Activated CD4-positive, CD25-positive, alpha-beta regulatory T cell treated with anti-CD3 and anti-CD28 coated beads, Interleukin-2, amount 50 U/mL, for 24 hours (primary cell): ENCODE results near the gene PLCB2.

Experiments used
- ATAC-seq, 2 donors: fragments of 150-1000 bp; cut with Tn5 transposase; one replicate each; pipeline ENCODE4 v1.10.0; 2021; ENCODE audit warnings: mild to moderate bottlenecking in 1 of 2, moderate library complexity in 1 of 2

PLCB2 gene

DNA sequence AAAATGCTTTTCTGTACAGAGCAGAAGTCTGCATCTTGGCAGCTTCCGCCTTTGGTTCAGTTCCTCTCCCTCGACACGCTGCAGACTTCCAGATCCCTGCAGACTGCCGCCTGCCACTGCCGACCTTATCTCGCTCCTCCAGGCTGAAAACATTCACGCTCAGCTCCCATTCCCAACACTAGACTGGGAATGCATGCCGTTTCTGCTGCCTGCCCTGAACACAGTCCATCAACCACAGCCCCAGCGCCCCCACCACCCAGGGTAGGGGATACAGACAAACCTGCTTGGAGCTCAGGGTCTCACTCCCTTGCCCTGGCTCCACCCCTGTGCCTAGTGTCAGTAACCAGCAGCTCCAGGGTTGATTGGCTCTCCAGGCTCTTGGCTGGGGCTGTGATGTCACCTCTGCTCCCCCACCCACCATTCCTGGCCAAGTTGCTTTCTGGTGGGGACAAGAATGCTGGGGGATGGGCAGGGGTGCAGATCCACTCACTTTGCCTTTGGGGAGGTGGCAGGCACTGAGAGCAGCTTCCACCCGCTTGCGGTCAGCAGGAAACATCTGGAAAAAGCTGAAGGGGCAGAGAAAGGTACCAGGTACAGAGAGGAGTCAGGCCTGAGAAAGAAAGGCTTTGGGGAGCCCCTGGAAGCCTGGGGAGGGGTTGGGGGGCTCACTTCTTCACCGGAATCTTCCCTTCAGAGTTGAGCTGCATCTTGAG lies 6.1 kb downstream of the PLCB2 start:
- no peak for ATAC-seq

DNA sequence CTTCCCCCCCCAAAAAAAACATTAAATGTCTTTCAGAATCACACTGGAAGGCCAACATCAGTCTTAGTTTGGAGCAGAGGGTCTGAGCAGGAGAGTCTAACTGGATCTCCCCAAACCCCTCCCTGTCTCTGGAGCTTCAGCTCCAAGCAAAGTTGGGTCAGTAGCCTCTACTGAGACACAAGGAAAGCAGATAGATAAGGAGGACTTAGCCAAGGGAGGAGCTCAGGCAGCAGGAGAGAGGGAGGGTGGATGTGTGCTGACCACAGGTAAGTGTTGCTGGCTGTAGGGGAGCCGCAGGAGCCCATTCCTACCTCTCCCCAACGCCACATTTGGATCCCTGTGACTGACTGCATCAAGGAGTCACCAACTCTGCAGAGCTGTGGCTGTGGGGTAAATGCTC lies 7.0 kb downstream of the PLCB2 start:
- ATAC-seq, result no peak

GRCh38 chr15:40300367-40300766 lies 7.4 kb downstream of the PLCB2 start:
- ATAC-seq, result no peak

DNA sequence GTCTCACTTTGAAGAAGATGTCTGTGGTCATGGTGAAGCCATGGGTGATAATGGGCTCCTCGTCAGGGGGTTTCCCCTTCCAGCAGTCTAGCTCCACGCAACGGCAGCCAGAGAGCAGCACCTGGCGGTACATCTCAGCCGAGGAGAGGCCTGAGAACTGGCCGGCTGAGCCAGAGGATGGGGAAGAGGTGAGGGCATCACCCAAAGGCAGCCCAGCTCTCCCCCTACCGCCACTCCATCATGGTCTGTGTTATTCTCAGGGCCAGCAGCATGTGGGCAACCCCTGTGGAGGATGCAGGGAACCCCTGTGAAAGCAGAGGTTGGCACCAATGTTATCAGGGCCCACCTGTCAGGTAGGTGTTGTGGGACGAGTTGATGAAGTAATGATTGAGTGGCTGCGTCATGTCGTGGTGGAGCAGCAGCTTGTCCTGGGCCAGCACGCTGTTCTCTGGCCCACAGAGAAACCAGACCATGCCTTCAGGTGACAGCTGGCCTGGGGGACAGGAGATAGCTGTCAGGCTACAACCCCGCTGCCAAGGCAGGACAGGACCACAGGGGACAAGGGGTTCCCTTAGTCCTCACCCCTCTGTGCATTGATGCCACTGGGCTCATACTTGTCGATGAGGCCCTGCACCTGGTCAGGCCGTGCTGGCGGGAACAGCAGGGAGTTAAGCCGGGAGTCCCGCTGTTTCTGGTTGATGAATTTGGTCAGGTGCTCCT lies 9.4 kb downstream of the PLCB2 start:
- ATAC-seq, result no peak

DNA sequence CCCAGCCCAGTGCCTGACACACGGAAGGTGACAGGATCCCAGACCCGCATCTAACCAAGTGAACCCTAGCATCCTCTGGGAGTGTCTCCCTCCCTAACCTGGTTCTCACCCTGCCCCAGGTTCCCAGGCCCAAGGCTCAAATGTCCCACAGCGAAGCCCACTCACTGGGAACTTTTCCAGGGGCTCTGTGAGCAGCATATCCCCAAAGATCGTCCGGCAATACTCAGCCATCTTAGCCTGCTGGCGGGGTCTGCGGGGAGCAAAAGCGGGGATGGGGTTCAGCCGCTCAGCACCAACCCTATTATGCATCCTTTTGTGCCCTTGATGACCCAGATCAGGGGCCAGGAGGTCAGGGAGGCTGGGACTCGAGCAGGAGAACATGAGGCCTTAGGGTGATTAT lies 10.4 kb downstream of the PLCB2 start:
- ATAC-seq, result no peak

- no peak for ATAC-seq
Observed at GRCh38 chr15:40296561-40297230, 11.0 kb downstream of the PLCB2 start.

DNA sequence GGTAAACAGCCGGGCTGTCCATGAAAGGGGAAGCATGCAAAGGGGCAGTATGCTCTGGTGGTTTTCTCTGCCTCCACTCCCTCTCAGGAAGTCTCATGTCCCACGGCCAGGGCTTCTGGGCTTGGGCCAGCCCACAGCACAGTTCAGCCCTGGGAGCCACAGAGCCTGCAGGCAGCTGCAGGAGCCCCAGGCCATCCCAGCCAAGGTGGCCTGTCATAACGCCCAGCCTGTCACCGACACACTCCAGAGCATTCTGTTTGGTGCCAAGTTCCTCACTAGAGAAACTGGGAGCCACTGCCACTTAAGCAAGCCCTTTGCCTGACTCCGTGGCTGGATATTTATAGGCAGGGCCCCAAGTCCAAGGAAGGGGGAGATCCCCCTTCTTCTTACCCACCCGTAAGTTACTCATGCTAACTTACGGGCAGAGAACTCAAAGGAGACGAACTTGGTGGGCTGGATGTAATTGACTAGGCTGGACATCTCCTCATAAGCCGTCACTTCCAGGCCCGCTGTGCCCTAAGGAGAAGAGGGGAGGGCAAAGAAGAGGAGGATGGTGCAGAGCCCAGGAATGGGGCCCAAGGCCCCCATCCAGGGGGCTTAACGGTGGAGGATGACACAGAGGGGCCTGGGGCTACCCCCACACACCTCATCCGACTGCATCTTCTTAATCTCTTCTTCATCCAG lies 11.7 kb downstream of the PLCB2 start:
- ATAC-seq, result no peak

DNA sequence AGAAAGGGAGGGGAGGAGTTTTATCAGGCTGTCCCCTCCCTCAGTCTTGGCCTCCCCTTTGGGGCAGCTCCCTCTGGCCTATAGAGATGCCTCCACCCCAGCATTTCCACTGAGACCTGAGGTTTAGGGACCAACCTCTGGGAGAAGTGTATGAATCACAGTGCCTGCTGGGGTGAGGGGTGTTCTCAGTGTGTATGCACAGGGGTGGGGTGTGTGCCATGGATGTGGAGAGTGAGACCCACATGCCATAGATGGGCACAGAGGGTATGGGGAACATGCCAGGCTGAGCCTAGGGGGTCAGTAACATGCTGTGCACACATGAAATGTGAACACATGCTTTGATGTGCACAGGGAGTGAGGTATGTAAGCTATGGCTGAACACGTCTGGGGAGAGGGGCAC lies 12.4 kb downstream of the PLCB2 start:
- no peak for ATAC-seq

GRCh38 chr15:40293905-40294895 lies 13.5 kb downstream of the PLCB2 start:
- ATAC-seq, result no peak

DNA sequence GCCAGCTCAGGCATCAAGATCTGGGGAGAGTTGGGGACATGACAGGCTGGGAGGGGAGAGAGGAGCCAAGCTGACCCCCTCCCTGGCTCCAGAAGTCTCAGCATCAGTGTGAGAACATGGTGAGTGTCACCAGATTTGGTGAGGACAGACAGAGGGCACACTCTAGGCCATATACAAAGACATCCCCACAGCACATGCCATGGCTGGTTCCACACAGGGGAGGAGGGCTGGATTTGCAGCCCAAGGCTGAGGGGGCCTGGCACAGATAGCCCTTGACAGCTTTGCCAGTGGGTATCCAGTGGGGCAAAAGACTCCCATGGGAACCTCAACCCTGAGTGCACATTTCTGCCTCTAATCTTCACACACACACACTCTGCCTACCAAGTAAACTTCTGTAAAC lies 14.7 kb downstream of the PLCB2 start:
- no peak for ATAC-seq

DNA sequence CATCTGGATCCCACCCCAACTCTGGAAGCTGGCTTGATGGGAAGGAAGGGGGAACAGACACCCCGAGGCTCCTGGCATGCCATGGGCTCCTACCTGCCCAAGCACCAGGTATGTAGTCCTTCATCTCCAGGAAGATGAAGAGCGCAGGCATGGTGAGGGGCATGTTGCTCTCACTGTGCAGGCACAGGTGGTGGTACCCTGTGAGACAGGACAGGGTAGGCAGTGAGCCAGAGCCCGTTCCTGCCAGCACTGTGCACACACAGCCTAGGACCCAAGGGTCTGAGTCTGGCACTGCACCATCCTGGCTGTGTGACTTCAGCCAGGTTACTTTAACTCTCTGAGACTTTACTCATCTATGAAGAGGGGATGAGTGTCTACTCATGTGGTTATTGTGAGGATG lies 15.5 kb downstream of the PLCB2 start:
- ATAC-seq, result no peak

- ATAC-seq, result no peak
Observed at GRCh38 chr15:40290918-40291574, 16.7 kb downstream of the PLCB2 start.

DNA sequence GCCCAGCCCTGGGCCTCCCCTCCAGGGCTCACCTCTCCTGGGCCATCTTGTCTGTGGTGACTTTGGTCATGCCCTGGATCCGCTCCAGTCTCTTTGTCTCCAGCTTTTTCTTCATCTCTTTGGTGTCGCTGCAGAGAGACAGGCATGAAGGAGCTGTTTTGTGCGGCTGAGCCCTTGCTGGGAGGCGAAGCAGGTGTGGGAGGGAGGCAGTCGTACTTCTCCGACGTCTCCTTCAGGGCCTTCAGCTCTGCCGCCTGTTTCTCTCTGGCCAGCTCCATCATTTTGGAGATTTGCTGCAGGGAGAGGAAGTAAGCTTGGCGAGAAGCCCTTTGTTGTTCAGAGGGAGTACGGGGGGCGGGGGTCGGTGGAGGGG lies 17.2 kb downstream of the PLCB2 start:
- no peak for ATAC-seq

DNA sequence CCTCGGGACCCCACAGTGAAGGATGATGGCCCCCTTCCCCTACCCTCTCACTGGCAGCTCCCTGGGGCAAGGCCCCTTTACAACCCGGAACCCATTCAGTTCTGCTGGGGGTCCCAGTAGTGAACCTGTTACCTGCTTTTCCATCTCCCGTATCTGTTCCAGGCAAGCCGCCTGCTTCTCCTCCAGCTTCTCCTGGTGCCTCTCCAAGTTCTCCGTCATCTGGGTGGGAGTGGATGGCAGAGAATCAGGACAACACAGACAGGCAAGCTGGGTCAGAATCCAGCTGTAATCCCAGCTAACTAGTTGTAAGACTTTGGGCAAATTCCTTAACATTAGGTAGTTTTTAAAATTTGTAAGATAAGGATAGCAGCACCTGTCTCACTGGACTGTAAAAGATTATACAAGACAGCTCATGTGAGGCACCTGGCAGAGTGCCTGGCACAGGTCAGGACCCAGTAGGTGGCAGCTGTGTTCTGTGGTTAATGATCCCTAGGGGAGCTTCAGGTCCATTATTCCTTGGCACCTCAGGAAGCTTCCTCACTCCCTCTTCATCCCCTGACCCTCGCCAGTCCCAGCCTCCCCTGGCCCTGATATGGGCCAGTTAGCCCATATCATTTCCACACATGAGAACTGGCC lies 18.5 kb downstream of the PLCB2 start:
- ATAC-seq, result no peak

GRCh38 chr15:40287968-40288367 lies 19.8 kb downstream of the PLCB2 start:
- no peak for ATAC-seq

DNA sequence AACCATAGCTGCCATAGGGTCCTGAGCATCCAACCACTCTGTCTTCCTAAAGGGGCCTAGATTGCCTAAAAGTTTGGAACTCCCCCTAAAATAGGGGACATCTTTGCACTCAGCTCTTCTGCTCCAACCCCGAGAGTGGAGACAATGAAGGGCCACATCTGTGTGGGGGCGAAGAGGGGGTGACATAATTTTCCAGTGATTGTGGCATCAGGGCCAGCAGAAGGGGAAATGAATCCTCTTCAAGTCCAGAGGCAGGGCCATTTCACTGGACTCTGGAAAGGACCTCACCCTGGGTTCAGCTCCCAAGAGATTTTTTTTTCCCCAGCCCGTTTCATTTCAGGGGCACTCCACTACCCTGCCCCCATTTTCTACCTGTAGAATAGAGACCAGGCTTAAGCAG lies 20.2 kb downstream of the PLCB2 start:
- ATAC-seq, result no peak

DNA sequence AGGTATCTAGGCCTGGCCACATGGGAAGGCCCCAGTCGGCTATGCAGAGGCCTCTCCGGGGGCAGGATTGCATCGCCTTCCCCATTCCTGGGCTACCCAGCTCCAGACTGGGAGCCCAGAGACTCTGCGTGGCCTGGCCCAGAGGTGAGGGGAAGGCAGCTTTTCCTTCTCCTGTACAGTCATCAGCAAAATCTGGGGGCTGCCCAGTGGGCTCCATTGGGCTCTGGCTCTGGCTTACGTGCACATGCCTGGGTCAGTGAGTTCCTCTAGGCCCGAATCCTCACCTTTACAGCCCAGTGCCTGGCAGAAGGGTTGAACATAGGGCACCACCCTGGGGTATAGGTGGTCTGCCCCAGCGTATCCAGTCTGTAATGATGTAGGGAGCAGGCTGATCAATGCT lies 20.9 kb downstream of the PLCB2 start:
- ATAC-seq, result no peak

DNA sequence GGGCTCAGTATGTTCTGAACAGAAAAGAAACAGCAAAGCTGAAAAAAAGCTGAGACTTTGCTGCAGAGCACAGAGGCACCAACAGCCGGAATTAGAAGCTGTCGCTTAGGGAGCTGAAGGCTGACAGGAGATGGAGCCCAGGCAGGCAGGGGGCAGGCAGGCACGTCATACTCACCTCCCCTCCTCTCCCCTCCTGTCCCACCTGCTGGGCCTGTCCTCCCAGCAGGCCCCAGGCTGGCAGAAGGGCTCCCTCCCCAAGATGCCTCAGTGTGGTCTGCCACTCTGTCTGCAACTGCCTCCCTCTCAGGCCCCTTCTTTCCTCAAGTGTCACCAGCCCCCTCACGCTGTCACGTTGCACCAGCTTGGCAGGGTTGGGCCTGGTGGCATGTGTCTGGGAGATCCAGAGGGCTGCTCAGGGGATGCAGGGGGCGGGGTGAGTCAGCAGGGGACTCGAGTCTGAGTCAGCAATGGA lies 21.6 kb downstream of the PLCB2 start:
- ATAC-seq, result no peak

GRCh38 chr15:40285554-40286011 lies 22.2 kb downstream of the PLCB2 start:
- ATAC-seq, result no peak

DNA sequence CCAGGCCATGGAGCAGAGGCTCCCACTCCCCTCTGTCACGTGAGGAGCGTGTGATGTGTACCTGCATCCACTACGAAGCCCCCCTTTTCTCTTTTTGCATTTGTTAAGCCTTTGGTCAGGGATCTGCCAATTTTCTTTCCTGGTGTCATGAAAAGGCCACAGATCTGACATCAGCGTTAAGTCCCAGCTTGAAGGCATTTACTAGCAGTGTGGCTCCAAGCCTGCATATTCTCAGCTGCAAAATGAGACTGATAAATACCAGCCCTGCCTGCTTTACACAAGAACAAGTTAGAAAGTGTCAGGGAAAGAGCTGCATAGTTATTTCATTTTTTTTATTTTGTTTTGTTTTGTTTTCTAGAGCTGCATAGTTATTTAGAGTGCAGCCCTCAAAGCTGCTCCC lies 22.6 kb downstream of the PLCB2 start:
- no peak for ATAC-seq
